NCI-H187 (cell line): Measurements from ENCODE around the gene AP3S2.
A peak's percentile ranks its signal among the peaks of the same experiment; 100 is the strongest.
"Not testable (repeated sequence)": the region's sequence is repeated elsewhere in the genome, so short reads cannot be mapped to it uniquely, and the experiment has no call there.

ENCODE experiments used
- DNase-seq, 2 experiments: peaks; one replicate each; lab custom pipeline; 2025; lab: John Stamatoyannopoulos, UW

The AP3S2 gene

GRCh38 chr15:89893696-89894447 lies at the start of gene AP3S2:
TSS of gene AP3S2 (minus strand) at chr15:89893994. CDS start at chr15:89893949, 45 bp downstream.
- DNase-seq, result peak; percentile 79 to 91

GRCh38 chr15:89939910-89940309 lies 46.1 kb upstream of the AP3S2 start:
- DNase-seq, result no peak

GRCh38 chr15:89939377-89939776 lies 45.6 kb upstream of the AP3S2 start:
- DNase-seq, result not testable (repeated sequence)

GRCh38 chr15:89937365-89938350 lies 43.9 kb upstream of the AP3S2 start:
- DNase-seq, result no peak

- no peak for DNase-seq
Observed at GRCh38 chr15:89936786-89937265, 43.0 kb upstream of the AP3S2 start.

- no peak for DNase-seq
Observed at GRCh38 chr15:89936051-89936785, 42.4 kb upstream of the AP3S2 start.

GRCh38 chr15:89932880-89933279 lies 39.1 kb upstream of the AP3S2 start:
- no peak for DNase-seq

- DNase-seq, result no peak
Observed at GRCh38 chr15:89928421-89928820, 34.6 kb upstream of the AP3S2 start.

GRCh38 chr15:89926158-89926557 lies 32.4 kb upstream of the AP3S2 start:
- no peak for DNase-seq

GRCh38 chr15:89917442-89918101 lies 23.8 kb upstream of the AP3S2 start:
- DNase-seq, result no peak

GRCh38 chr15:89916660-89917059 lies 22.9 kb upstream of the AP3S2 start:
- no peak for DNase-seq

- DNase-seq, result peak in 1 of 2 experiments; percentile 19
Observed at GRCh38 chr15:89912674-89913396, 19.0 kb upstream of the AP3S2 start, which contains the start of gene ARPIN. TSS of gene ARPIN (minus strand) at chr15:89912952. CDS start at chr15:89912835, 117 bp downstream.

- no peak for DNase-seq
Observed at GRCh38 chr15:89912145-89912673, 18.4 kb upstream of the AP3S2 start.

GRCh38 chr15:89910891-89911626 lies 17.3 kb upstream of the AP3S2 start:
- DNase-seq, result no peak

- no peak for DNase-seq
Observed at GRCh38 chr15:89909611-89910010, 15.8 kb upstream of the AP3S2 start.

- no peak for DNase-seq
Observed at GRCh38 chr15:89908226-89908625, 14.4 kb upstream of the AP3S2 start.

- DNase-seq, result no peak
Observed at GRCh38 chr15:89907289-89907688, 13.5 kb upstream of the AP3S2 start.

GRCh38 chr15:89905846-89906378 lies 12.1 kb upstream of the AP3S2 start:
- DNase-seq, result no peak

- DNase-seq, result no peak
Observed at GRCh38 chr15:89904519-89904918, 10.7 kb upstream of the AP3S2 start.

- DNase-seq, result no peak
Observed at GRCh38 chr15:89903858-89904130, 10.0 kb upstream of the AP3S2 start.
